SW 1271 (cell line): ENCODE results near the gene TM6SF1.
"Not testable (repeated sequence)": the region's sequence is repeated elsewhere in the genome, so short reads cannot be mapped to it uniquely, and the experiment has no call there.

Experiments
- DNase-seq, 2 experiments: peaks; one replicate each; lab custom pipeline; 2025; lab: John Stamatoyannopoulos, UW

TM6SF1 gene

DNA sequence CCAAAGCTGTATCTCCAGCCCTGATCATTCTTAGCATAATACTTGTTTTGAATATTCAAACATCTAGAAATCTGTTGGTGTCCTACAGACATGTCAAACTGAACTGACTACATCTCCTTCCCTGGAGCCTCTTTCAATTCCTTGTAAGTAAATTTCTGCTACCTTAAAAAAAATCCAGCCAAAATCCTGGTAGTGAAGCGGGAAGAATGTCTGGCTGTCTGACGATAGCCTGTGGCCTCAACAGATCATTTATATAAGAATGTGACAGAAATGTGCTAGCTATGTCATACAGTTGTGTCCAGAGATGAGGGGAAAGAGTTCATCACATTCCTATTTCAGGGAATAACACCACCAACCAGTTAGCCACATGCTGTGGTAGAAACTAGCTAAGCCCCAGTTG is 18.6 kb upstream of the TM6SF1 start:
- DNase-seq: no peak

DNA sequence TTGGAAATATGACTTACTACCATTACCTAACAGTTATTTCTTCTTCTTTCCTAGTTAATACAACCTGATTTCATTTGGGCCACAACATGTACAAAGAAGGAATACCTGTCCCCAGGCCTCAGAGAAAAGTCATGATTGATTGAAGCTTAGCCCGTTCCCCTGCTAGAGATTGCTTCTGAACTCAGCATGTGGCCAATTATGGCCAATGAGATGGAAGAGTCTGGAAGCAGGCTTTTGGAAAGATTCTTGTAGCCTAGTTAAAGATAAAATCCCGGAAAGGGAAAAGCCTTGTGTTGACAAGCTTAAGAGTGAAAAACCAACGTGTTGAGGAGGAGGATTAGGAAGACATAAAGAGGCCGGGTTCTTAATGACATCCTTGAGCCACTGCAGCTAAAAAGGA is 17.0 kb upstream of the TM6SF1 start:
- DNase-seq: no peak

DNA sequence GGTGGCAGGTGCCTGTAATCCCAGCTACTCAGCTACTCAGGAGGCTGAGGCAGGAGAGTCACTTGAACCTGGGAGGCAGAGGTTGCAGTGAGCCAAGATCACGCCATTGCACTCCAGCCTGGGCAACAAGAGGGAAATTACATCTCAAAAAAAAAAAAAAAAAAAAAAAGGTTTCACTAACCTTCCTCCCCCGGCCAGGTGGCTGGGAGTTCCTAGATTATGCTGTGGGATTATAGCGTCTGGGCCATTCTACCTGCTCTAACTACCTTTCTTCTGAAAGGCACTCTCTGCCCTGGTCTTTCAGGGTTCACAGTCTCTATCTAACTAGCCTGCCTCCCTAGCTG is 15.5 kb upstream of the TM6SF1 start:
- DNase-seq: not testable (repeated sequence)

DNA sequence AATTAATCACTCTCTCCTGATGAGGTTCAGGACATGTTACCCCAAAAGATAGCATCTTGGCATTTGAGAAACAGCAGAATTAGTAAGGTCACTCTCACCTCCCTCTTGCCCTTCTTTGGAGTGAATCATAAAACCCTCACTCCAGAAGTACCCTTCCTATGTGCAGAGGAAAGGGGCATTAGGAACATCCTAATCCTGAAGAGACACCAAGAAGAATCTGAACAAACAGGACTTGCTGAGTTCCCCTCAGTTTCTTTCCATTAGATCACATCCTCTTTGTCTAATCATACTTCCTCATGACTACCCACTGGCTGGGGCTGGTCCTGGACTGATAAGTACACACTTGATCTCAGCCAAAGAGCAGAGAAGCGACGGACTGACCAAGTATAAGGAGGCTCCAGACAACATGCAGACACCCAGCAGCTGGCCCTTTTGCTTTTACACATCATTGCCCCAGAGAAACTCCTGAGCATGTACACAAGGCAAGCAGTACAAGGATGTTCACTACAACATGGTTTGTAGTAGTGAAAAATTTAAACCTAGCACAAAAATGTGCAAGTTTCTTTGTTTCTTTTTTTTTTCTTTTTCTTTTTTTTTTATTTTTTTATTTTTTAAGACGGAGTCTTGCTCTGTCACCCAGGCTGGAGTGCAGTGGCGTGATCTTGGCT is 15.0 kb upstream of the TM6SF1 start:
- DNase-seq: no peak

DNA sequence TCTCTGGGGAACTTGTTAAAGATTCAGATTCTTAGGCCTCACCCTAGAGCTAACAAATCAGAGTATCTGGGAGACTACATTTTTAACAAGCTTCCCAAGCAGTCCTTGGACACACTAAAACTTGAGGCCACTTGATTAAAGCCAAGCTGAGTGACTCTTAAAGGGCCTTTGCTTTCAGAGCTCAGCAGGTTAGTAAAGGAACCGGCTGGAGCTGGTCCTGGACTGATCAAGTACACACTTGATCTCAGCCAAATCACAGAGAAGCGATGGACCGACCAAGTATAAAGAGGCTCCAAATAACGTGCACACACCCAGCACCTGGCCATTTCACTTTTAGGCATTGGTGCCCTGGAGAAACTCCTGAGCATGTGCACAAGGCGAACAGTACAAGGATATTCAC is 12.9 kb upstream of the TM6SF1 start:
- DNase-seq: no peak

DNA sequence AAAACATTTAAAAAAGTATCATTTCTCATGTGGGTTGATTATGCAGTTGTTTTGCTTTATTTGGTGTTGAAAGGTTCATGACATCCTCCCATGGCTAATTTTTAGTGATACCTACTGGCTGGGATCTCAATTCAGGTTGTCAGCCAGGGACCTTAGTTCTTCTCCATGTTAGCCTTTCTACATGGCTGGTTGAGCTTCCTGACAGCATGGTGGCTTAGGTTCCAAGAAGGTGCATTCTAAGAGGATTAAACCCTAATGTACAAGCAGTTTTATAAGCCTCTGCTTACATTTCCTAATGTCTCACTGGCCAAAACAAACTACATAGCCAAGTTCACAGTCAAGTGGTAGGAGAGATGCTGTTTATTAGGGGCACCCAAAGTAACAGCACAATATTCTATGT is 9.4 kb upstream of the TM6SF1 start:
- DNase-seq: no peak

DNA sequence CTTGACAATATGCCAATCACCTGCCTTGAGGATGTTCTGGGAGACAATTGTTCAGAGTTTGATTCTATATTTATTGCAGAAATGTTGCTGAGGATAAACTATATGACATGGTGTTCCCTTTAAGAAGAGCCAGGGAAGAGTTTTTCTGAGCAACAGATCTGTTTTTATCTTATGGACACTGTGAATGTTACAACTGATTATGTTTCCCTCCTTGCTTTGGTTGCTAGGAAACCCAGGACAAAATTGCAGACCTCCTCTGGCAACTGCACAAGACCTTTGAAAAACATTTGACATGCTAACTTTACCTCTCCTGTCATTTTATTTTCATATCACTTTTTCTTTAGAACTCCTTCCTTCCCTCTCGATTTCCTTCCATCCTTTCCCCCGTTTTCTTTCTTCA is 8.2 kb upstream of the TM6SF1 start:
- DNase-seq: no peak

DNA sequence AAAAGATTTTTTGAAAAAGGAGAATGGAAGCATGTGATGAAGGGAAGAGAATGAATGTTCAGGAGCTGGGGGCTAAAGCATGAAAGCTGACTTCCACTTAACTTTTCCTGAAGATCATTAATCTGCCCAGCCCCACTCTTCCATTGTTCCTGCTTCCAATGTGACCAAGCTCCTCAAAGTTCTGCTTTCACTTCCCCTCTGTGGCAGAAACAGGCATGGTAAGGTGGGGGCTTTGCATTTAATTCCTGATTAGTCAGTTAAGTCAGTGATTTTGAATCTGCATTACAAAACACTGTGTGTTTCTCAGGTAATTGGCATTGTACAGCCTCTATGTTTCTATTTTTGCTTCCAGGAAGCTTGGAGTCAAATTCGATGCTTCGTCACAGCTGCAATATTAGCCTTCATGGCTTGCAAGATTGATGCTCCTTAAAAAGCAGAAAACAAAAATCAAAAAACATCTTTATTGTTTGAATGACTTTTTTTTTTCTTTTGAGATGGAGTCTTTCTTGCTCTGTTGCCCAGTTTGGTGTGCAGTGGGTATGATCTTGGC is 7.3 kb upstream of the TM6SF1 start:
- no peak for DNase-seq

DNA sequence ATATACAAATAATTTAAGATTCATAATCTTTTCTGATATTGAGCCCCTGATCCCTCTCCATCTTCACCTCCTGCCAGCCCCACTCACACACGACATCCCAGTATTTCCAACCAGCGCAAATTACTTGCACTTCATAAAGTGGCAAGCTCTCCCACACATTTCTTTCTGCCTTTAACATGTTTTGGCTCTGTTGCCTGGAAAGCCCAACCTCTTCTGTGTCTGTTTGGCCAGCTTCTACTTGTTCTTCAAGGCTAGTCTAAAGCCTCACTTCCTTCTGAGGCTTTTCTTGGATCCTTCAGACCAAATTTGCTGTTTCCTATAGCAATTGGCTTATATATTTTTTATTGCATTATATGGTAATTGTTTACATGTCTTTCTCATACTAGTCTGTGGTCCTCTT is 5.1 kb upstream of the TM6SF1 start:
- no peak for DNase-seq

DNA sequence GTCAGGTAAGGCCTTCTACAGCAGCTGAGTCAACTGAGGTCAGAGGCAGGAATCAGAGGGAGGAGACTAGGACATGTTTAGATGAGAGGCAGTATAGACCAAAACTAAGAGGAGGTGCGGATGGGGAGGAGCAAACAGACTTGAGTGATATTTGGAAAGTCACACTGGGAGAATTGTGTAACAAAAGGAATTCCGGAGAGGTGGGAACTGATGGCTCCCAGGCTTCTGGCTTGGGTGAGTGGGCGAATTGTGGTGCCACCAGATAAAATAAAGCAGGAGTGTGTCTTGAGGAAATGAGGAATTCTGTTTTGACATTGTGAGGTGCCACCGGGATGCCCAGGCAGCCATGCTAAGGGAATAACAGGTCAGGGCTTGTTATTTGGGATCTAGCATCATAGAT is 3.3 kb upstream of the TM6SF1 start:
- no peak for DNase-seq

DNA sequence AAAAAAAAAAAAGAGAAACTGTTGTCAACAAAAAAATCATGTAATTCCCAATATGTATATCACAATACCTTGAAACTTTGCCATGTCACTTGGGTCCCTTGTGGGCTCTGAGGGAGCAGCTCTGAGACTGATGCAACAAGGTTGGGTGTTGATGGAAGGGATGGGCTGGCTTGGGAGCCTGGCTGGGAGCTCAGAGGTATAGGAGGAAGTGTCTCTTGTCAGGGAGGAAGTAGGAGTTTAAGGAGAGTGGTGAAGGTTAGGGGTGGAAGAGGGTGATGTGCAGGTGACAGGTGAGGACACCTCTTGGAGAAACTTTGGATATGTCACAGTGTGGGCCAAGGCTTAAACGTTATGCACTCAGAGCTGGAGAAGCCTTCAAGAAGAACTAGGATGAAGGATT is 2.0 kb upstream of the TM6SF1 start:
- no peak for DNase-seq

DNA sequence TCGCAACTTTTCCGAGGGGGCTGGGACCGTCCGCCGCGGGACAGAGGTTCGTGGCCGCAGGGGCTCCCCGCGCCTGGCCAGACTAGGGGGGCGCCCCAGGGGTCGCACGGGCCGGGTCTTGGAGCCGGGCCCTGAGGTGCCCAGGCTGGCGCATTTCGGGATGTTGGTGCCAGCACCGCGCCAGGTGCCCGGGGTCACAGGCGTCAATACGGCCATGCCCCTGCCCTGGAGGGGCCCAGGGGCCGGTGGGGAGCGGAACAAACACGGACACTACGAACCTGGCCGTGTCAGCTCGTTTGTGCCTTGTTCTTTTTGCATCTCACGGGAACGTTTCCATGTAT is 366 bp downstream of the TM6SF1 start:
- DNase-seq: no peak

DNA sequence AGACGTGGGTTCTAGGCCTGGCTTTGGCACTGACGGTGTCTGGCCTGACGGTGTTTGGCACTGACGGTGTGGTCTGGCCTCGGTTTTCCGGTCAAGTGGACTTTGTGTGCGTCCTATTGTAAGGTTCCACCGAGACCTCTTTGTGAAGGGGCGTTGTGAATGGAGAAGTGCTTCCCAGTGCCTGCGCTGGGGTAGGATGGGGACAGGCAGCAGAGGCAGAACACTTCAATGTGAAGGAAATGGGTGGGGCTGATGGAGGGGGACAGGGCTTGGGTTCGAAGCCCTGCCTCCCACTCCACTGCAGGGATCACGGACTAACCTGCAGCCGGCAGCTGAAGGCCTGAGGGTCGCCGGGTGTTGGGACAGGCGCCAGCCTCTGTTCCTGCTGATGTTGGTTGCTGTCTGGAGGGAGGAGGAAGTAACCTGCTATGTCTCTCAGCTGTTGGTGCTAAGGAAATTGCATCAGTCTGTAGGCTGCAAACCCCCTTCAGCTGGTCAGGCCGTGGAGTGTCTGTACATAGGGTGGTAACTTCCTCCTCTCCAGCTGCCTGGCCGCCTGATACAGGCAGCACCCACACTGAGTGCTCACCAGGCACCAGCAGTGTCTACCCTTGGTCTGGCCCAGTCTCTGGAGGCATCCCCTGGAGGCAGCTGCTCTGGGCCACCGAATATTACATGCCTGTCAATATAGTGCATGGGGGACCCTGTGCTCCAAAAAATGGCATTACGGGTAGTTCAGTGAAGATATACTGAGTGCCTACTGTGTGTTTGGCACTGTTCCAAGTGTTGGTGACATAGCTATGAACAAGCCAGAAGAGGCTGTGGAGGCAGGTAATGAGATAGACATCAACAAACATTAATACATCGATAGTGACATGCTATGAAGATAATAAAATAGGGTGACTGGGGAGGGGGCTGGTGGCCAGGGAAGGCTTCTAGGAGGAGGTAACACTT is 1.1 kb downstream of the TM6SF1 start:
- DNase-seq: no peak

DNA sequence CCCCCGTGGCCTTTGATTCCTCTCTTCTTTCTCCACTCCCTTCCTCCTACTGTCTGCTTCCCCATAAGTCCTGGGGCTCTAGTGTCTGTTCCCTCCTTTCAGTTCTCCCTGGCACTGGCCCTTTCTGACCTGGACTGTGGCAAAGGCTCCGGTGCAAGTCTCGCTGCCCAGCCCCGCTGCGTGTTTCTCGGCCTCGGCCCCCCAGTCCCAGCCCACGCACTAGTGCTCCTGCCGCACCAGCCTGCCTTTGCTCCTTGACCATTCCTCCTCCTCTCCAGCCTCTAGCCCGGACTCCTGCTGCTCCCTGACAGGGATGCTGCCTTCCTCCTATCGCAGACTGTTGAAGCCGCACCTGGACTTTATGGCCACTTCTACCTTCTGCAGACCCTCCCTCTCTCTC is 2.1 kb downstream of the TM6SF1 start:
- DNase-seq: no peak

DNA sequence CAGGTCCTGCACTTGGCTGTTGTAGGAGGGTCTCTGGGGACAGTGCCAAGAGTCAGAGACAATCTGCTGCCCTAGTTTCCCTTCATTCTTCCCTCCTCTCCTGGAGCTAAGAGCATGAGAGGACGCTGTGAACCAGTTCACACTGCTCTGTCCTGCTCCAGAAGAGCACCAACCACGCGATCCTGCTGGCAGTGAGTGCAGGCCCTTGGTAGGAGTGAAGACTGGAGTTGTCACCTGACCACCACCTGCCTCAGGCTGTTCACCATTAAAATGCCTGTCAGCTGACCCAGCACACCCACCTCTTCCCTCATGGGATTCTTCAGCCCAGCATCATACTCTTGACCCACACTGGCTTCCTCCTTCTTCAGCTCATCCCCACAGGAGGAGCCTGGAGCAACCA is 2.9 kb downstream of the TM6SF1 start:
- no peak for DNase-seq

DNA sequence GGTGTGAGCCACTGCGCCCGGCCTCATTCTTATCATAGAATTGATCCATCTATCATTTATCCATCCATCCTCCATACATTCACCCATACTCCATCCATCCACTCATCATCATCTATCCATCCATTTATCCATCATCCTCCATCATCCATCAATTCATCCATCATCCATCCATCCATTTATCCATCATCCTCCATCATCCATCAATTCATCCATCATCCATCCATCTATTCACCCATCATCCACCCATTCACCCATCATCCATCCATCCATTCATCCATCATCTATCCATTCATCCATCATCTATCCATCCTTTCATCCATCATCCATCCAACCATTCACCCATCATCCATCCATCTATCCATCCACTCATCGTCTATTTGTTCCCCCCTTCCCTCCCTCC is 3.7 kb downstream of the TM6SF1 start:
- DNase-seq: no peak

DNA sequence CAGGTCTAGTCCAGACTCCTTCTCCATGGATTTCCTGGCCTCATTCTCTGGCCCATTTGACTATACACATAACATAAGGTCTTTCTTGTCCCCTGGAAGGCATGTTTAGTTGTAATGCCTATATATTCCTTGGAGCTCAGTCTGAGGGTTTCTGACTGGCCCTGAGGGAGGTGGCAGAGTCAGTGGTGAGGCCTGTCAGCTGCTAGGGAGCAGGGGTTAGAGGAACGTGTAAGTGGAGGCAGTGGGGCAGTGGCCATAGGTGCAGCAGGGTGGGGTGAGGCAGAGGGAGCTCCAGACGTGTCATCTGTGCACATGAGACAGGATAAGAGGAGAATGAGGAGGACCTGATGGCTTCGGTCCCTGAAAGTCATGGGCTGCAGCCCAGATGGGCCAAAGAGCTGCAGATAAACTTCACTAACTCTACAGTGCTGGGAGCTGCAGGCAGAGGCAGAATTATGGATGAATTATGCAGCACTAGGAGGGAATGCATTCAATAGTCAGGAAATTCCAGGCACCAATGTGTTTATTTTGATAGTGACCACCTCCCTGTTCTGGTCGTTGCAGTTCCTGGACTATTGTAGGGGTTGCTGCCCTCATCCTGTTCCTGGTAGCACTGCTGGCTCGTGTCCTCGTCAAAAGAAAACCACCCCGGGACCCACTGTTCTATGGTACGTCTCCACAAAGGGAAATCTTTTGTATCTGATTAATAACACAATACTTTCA is 4.9 kb downstream of the TM6SF1 start:
- DNase-seq: no peak

DNA sequence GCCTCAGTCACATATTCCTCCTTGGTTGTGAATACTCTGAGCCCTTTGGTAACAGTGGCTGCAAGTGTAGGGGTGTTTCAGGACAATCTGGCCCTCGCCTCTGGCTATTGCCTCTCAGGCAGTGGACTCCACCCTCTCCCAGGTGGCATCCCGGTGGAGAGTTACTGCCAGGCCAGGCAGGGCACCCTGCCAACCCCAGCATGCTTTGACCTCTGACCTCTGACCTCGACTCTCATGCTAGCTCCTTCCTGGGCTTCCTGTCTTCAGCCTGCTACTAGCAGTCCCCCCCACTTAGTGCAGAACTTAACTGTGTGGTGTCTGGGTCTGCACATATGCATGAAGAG is 5.5 kb downstream of the TM6SF1 start:
- no peak for DNase-seq

DNA sequence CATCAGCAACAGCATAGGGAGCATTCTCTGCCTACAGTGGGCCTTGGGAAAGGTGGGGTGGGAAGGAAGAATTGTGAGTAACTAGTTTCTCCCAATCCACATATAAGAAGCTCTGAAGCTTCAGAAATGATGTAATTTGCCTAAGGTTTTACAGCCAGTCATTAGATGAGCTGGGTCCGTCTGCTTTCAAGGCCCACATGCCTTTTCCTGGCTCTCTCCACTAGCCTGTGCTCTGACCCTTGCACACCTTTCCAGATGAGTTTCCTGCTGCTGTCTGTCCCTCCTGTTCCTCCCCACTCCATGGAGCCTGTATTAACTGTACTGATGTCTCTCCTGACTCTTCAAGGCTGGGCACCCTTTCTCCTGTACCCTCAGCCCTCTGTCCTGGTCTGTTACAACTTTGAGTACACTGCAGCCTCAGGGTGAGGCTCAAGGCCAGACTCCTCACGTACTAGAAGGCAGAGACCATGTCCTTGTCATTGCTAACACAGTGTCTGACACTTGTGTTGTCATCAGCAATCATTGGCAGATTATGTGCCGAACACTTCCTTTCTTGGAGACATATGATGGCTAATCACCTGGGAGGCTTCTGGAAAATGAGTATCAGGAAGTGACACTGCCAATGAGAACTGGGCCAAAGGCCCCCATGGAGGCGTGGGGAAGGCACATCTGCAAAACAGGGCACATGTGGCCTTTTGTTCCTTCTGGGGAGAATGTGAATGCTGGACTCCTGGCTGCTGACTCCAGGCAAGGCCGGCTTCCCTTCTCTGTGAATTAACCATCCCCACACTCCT is 6.6 kb downstream of the TM6SF1 start:
- no peak for DNase-seq

DNA sequence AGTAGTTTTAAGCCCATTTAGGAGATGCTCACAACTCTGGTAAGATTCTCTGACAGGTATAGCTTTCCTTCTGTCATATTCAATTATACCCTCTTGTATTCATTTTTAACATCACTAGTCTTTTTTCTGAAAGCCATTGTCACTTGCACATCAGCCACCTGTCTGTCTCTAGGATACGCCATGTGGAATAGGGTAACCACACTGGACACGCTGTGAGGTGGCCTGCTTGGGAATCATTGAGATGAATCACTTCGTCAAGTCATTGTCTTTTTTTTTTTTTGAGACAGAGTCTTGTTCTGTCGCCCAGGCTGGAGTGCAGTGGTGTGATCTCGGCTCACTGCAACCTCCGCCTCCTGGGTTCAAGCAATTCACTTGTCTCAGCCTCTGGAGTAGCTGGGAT is 7.4 kb downstream of the TM6SF1 start:
- no peak for DNase-seq

DNA sequence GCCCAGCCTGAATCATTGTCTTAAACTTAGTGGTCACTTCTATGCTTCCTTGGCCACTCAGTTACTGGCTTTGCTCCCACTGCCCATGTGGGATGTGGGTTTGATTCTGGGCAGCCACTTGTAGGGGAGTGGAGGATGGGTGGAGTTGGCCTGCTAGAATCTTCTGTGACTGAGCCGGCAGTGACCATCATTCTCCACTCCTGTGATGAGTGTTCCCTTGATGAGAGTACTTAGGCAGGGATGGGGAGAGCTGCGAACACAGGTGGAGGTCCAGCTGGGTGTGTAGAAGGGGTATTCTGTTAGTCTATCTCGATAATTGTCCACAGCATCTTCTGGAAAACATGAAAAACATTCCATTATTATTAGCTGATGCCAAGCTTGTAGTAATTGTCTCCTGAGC is 8.0 kb downstream of the TM6SF1 start:
- no peak for DNase-seq
